ENCODE data around the gene CPLX1.
"Not testable (repeated sequence)": the region's sequence is repeated elsewhere in the genome, so short reads cannot be mapped to it uniquely, and the experiment has no call there.

CPLX1 gene

GRCh38 chr4:777520-778262 is 48.2 kb downstream of the CPLX1 start:
- Histone ChIP-seq H3K36me3 (ENCODE audit: insufficient read depth) (no peaks in the 10 kb centered on the region), H3K9ac (no peak overlapping the region), H4K20me1 (ENCODE audit: insufficient read depth) (no peaks in the 10 kb centered on the region), H3K27ac (no peak overlapping the region), H3K27me3 (ENCODE audit: insufficient read depth, low read depth) (no peaks in the 10 kb centered on the region), H3K4me2 (no peak overlapping the region), H3K4me3 (IDR thresholded peaks at IDR 0.05; ENCODE audit: insufficient read depth, low read depth, low read length) (no peak overlapping the region), H3K79me2 (ENCODE audit: insufficient read depth, low read depth) (peaks cover 38% of the 10 kb centered on the region; the same call in 1 of the 2 replicates), H3K4me1 (ENCODE audit: low read depth, poor library complexity, severe bottlenecking) (no peaks in the 10 kb centered on the region), H2AFZ (ENCODE audit: low read depth) (no peak overlapping the region)
- TF ChIP-seq CTCF (conservative IDR thresholded peaks at IDR 0.05; ENCODE audit: low read depth, low read length): no peak

GRCh38 chr4:776743-777441 is 49.0 kb downstream of the CPLX1 start:
- Histone ChIP-seq H4K20me1 (ENCODE audit: insufficient read depth) (no peaks in the 10 kb centered on the region), H3K9ac (no peak overlapping the region), H3K79me2 (ENCODE audit: insufficient read depth, low read depth) (peaks cover 38% of the 10 kb centered on the region; the same call in 1 of the 2 replicates), H2AFZ (ENCODE audit: low read depth) (no peak overlapping the region), H3K36me3 (ENCODE audit: insufficient read depth) (no peaks in the 10 kb centered on the region), H3K27me3 (ENCODE audit: insufficient read depth, low read depth) (no peaks in the 10 kb centered on the region), H3K4me1 (ENCODE audit: low read depth, poor library complexity, severe bottlenecking) (no peaks in the 10 kb centered on the region), H3K4me2 (no peak overlapping the region), H3K27ac (no peak overlapping the region), H3K4me3 (IDR thresholded peaks at IDR 0.05; ENCODE audit: insufficient read depth, low read depth, low read length) (no peak overlapping the region)
- no peak for TF ChIP-seq CTCF (conservative IDR thresholded peaks at IDR 0.05; ENCODE audit: low read depth, low read length)

GRCh38 chr4:775485-775884 is 50.4 kb downstream of the CPLX1 start:
- not testable (repeated sequence) for H3K4me3 ChIP-seq (IDR thresholded peaks at IDR 0.05; ENCODE audit: insufficient read depth, low read depth, low read length); H3K4me1 ChIP-seq (ENCODE audit: low read depth, poor library complexity, severe bottlenecking); H3K9ac ChIP-seq; H3K27ac ChIP-seq; H4K20me1 ChIP-seq (ENCODE audit: insufficient read depth); H3K4me2 ChIP-seq; H2AFZ ChIP-seq (ENCODE audit: low read depth); H3K36me3 ChIP-seq (ENCODE audit: insufficient read depth); H3K27me3 ChIP-seq (ENCODE audit: insufficient read depth, low read depth)
- peaks cover 27% of the 10 kb centered on the region; the same call in 1 of the 2 replicates for H3K79me2 ChIP-seq (ENCODE audit: insufficient read depth, low read depth)

GRCh38 chr4:774419-775092 is 51.4 kb downstream of the CPLX1 start:
- H2AFZ ChIP-seq (ENCODE audit: low read depth); H3K4me3 ChIP-seq (IDR thresholded peaks at IDR 0.05; ENCODE audit: insufficient read depth, low read depth, low read length); H3K27me3 ChIP-seq (ENCODE audit: insufficient read depth, low read depth); H4K20me1 ChIP-seq (ENCODE audit: insufficient read depth); H3K4me2 ChIP-seq; H3K27ac ChIP-seq; H3K36me3 ChIP-seq (ENCODE audit: insufficient read depth); H3K4me1 ChIP-seq (ENCODE audit: low read depth, poor library complexity, severe bottlenecking); H3K9ac ChIP-seq: not testable (repeated sequence)
- peaks cover 17% of the 10 kb centered on the region; the same call in 1 of the 2 replicates for H3K79me2 ChIP-seq (ENCODE audit: insufficient read depth, low read depth)

- Histone ChIP-seq H3K4me2 (no peak overlapping the region), H4K20me1 (ENCODE audit: insufficient read depth) (no peaks in the 10 kb centered on the region), H3K79me2 (ENCODE audit: insufficient read depth, low read depth) (peaks cover 13% of the 10 kb centered on the region; the same call in 1 of the 2 replicates), H3K4me3 (IDR thresholded peaks at IDR 0.05; ENCODE audit: insufficient read depth, low read depth, low read length) (no peak overlapping the region), H3K27me3 (ENCODE audit: insufficient read depth, low read depth) (no peaks in the 10 kb centered on the region), H2AFZ (ENCODE audit: low read depth) (no peak overlapping the region), H3K9ac (no peak overlapping the region), H3K4me1 (ENCODE audit: low read depth, poor library complexity, severe bottlenecking) (no peaks in the 10 kb centered on the region), H3K27ac (no peak overlapping the region), H3K36me3 (ENCODE audit: insufficient read depth) (no peaks in the 10 kb centered on the region)
- TF ChIP-seq CTCF (conservative IDR thresholded peaks at IDR 0.05; ENCODE audit: low read depth, low read length): no peak
Measured at GRCh38 chr4:773214-773613, 52.7 kb downstream of the CPLX1 start.
